HG02642 (cell line): ENCODE results near the gene KRT80.

Experiments used
- ATAC-seq: cut with Tn5 transposase; IDR thresholded peaks from one replicate; pipeline ENCODE4 v1.9.1; 2021; ENCODE audit warnings: mild to moderate bottlenecking; ENCODE audit not compliant: unreplicated experiment, poor library complexity

The KRT80 gene

DNA sequence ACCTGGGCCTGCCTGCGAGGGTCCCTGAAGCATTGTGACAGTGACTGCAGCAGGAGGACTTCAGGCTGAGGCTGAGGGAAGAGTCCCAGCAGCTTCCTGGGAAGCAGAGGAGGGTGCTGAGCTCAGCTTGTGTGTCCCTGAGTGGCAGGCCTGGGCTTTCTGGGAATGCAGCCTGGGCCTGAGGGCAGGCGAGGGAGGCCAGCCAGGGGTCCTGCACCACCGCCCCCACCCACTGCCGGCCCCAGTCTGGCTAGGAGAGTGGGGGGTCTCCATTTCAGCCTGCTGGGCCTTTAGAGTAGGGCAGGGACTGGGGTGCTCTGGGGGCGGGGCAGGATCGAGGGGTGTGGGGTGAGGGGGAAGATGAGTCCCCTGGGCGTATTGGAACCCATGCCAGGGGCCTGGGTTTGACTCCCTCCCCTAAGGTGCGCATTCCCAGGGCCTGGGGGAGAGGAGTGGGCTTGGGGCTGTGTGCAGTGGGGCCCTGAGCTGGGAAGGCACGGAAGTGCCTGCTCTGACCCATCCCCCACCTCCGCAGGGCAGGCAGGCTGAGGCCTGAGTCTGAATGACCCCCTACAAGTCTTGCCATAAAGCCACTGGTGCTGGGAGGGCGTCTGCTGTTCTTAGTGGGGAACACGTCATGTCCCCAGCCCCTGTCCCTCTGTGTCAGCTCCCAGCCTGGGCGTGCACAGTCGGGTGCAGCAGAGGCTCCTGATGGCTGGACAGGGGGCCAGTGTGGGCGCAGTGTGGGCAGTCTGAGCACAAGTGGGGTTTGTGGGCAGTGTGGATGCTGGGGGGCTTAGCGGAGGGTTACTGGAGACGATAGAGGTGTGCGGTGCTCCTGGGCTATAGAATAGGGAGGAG lies 46.4 kb downstream of the KRT80 start:
- ATAC-seq: no peak

DNA sequence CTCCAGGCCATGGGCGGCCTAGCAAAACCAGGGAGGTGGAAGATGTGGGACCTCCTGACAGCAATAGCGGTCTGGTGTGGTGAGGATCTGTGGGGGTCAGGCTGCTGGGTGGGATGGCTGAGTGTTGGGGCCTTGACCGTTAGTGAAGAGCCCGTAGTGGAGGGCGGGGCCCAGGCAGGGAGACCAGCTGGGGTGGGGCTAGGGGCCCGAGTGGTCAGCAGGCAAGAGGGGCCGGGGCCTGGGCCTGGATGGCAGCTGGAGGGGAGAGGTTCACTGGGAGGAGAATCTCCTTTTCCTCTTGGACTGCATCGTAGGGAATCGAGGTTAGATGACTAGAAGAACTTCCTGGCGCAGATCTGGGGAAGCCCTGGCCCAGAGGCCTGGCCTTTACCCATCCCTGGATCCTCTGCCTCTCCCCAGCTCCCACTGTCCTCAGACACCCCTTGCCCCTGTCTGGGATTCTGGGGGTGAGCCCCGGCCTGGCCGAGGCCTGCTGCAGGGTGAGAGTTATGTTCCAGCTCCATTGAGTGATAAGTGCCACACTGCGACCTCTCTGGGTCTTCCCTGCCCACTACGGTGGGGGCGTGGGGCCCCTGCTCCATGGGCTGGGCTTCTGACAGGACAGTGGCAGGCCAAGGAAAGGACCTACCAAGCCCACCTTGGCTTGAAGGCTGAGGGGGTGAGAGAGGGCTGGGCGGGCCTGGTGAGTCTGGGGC lies 47.1 kb downstream of the KRT80 start:
- ATAC-seq: no peak

DNA sequence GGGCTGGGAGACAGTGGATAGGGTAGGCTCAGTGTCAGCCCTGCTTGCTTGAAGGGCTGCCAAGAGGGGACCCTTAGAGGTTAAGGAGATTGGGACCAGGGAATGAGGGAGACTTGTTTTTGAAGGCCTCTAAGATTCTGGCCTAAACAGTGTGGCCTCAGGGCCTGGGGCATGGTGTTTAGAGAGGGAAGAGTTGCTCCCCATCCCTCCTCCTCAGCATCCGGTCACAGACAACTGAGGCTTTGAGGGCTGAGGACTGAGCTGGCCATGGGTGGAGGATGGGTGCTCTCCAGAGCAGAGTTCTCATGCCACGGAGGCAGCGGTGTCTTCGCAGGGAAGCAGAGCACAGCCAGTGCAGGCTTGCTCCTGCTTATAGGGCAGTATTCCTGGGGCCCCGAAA lies 49.4 kb downstream of the KRT80 start:
- ATAC-seq: no peak

DNA sequence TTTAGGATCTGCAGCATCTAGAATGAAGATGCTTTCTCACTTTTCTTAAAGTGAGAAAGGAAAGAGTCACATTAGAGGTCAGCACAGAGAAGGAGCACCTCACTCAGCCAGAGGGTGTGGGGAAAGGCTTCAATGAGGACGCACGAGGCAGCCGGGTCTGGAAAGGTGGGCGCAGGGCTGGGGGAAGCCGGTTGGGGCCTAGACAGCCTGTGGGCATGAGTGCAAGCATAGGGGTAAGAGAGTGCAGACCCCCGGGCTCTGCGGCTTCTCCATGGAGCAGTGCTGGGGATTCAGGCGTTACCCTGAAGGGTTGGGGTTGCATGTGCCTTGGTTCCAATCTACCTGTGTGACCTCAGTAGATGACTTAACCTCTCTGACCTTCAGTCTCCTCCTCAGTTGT lies 49.9 kb downstream of the KRT80 start:
- ATAC-seq: no peak

DNA sequence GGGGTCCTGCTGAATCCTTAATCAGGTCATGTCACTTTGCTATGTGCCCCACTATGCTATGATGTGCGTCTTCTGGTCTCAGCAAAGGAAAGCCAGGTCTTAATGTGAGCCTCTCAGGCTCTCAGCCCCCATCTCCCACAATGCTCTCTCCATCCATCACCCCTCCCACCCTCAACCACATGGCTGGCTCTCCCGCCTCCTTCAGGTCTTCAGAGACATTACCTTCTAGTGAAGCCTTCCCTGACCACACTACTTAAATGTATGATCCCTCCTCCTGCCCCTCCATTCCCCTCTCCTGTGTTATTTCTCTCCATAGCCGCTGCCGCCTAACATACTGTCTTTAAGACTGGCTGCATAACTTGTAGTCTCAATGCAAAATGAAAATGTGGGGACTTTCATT lies 50.5 kb downstream of the KRT80 start:
- ATAC-seq: no peak

DNA sequence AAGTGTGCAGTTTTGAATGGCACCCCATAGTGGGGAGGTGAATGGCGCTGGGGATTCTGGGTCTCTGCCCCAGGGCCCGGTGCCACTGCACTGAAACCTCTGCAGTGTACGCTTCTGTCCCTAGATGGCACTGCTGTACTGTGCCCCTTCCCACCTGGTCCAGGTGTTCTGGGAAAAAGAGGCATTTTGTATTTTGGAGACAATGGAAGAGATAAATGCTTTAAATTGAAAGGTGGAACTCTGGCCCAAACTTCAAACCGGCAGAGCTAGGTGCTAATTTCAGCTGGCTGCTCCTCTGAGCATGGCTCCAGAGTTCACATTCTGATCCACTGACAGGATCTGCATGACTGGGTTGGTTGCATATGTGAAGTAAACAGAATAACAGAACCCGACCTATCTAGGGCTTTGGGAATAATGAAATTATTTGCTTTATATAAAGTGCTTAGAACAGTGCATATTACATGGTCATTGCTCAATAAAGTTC lies 52.2 kb downstream of the KRT80 start:
- peak; percentile 62 for ATAC-seq

DNA sequence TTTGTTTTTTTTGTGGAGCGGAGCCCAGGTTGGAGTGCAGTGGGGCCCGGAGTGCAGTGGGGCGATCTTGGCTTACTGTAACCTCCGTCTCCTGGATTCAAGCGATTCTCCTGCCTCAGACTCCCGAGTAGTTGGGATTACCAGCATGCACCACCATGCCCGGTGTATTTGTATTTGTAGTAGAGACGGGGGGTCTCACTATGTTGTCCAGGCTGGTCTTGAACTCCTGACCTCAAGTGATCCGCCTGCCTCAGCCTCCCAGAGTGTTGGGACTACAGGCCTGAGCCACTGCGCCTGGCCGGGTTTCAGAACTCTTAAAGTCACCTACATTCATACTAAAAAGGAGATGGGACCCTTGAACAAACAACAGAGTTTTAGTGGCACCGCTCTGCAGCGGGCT lies 52.7 kb downstream of the KRT80 start:
- no peak for ATAC-seq

DNA sequence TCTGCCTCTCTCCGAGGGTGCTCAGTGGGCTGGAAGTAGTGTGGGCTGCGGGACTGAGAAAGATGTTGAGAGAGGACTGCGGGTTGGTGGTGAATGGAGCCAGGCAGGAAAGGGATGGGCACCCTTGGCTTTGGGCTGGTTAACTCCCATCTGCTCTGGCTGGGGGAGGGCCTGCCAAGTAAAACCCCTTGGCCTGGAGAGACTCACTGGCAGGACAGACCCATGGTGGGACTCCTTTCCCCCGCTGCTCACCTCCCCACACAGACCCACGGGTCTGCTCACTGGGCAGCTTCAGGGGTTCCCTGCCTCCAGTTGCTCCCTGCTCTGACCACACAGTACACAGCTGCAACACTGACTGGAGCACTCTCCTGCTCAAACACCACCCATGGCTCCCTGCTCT lies 54.1 kb downstream of the KRT80 start:
- no peak for ATAC-seq

DNA sequence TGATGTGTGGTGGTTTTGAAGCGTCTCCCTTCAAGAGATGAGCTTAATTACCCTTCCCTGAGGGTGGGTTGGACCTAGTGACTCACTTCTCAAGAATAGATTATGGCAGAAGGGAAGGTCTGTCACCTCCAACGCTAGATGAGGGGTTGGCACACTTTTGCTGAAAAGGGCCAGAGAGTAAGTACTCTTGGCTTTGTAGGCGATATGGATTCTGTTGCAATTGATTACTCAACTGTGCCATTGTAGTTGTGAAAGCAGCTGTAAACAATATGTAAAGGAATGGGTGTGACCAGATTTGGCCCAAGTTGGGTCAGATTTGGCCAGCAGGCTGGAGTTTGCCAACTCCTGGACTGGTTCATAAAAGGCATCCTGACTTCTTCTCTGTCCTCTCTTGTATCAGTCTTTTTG lies 59.1 kb downstream of the KRT80 start:
- no peak for ATAC-seq

DNA sequence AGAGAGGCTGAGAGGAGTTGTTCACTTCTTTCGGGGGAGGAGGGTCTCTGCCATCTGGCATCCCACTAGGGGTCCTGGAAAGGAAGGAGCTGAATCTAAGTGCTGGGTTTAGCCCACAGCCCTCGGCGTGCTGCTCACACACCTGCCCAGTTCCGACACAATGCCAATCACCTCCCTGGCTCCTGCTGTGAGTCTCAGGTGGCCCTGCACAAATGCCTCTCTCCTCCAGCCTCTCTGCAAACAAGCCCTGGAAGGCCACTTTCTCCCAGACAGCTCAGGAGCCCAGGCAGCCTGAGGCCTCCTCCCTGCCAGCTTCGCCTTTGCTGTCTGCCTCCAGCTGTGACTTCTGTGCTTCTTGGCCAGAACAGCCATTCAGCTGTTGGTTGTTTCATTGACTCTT lies 61.1 kb downstream of the KRT80 start:
- no peak for ATAC-seq

DNA sequence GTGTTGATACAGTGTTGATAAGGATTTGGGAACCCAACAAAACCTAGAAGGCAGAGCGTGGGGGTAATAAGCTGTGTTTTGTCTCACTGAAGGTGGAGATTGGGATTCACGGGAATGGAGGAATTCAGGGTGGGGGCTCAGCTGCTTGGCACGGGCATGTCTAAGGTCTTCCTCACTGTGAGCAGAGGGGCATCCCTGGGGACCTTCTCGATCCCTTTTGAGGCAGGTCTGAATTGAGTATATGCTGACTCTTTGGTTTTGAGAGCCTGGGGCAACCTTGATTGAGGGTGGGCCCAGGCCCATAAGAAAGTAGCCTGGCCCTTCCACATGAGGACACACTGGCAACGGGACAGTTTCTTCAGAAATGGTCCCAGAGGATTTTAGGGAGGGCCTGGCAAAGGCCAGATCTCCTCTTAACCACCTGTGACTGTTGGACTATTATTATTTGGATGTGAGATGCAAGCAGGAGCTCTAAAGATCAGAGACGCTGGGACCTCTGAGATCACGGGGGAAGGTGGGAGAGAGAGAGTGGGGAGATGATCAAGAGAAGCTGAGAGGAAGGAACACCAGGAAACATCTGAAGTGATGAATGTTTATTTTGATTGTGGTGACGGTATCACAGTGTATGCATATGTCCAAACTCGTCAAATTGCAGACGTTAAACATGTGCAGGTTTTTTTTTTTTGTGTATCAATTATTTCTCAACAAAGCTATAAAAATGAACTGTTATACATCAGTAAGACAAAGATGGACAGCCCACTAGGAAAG lies 63.9 kb downstream of the KRT80 start:
- no peak for ATAC-seq

DNA sequence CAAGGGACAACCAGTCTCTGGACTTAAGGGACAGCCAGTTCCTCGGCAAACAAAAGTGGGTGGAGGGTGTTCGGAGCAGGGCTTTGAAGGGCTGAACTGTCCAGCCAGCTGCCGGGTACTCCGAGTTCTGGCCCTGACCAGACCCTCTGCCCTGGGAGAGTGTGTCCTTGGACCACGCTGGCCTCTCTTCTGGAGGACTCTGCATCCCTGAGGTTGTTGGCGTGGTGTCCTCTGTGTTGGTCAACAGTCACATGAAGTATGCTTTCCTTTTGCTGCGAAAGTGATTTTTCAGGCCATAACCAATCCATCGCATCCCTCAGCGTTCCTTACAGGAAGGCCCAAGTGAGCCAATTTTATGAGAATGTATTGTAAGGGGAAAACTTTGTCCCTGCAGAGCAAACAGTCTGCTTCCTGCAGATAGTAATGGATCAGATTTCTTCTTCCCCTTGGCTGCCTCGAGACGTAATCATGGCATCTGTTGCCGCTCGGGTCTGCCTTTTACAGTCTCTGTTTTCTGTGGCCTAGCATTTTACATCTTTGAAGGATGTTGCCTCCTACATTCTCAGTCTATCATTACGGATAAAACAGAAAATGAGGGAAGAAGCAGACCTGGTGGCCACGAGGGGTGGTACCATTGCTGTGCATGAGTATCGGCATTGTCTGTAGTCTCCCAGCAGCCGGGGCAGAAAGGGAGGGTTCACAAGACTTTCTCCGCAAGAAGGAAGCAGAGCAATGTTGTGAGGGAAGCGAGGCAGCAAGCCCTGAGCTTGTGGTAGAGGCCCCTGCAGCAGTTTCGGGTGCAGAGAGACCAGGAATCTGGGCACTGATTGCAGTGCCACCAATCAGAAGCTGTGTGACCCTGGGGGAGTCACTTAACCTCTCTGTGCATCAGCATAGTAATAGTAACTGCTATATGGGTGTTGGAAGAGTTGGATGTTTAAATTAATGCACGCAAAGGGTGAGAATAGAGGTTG lies 64.9 kb downstream of the KRT80 start:
- ATAC-seq: no peak

DNA sequence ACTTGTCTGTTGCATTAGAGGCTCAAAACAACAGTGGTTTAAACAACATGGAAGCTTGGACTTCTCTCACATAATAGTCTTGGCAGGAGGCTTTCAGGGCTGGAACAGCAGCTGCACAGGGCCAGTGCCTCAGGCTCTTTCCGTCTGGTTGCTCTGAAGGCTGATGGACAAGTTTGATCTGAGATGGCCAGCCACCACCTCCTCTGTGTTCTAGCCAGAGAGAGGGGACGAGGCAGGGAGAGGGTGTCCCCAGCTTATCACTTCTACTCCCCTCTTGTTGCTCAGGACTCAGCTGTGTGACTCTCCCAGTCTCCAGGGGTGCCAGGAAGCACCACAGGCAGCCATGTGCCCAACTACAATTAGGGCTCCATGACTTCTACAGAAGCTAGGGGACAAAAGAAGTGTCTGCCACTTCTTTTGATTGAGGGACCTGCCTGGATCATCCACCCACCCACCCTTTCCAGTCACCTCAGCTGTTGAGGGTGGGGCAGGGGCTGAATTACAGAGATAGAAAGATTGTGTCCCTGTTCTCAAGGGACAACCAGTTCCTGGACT lies 65.7 kb downstream of the KRT80 start:
- ATAC-seq: no peak

DNA sequence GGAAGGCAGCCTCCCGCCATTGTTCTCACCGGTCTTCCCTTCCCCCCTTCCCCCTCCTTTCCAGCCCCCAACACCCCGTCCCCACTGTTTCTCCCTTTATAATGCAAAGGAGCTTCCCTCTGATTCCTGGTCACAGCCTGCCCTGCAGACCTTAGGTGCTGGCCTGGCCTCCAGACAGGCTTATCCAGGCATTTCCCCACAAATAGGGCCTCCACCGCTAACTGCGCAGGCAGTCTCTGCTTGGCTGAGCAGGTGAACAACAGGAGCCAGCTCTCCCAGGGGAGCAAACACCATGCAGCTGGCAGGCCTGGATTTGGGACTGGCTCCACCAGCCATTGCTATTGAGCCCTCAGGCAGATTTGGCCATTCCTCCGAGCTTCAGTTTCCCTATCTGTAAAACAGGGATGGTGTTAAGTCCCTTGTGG lies 66.3 kb downstream of the KRT80 start:
- ATAC-seq: no peak

DNA sequence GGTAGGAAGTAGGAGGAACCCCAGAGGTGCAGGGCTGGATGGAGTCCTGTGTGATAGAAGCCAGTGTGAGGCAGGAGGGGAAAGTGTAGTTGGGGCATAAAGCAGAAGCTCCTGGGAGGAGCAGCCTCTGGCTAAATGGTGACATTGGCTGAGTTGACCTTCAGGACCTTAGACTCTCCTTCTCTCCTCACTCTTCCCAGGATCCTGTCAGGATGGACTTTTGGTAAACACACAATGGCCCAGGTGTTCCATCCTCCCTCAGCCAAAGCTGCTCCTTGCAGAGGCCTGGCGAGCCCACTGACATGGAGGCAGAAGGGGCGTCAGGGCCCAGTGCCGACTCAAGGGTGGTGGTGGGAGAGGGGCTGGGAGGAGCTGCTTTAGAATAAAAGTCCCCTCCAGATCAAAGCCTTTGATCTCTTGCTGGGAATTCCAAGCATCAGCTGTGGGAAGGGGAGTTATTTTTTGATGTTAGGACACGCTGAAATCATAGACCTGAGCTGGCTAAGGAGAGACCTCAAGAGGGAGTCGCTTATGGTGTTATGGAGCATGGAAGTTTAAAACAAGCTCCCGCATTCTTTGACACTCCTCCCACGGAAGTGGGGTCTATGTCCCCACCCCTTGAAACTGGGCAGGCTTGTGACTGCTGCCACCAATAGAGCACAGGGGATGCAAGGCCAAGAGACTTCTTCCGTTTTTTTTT lies 68.2 kb downstream of the KRT80 start:
- ATAC-seq: no peak

DNA sequence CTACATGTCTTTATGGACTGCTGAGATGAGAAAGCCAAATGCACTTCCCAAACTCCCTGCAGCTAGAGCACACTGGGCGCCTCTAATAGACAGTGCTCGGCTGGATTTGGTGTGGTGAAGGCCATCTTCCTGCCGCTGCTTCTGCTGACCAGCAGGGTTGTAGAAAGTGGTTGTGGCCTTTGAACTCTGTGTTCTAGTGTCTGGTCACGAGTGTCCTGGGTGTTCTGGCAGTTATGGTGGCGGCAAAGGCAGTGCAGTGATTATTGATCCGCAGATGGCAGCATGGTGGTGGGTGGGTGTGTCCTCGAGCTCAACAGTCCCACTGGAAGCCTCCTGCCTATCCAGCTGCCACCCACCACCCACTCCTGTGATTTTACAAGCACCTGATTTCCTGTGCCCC lies 68.9 kb downstream of the KRT80 start:
- no peak for ATAC-seq

DNA sequence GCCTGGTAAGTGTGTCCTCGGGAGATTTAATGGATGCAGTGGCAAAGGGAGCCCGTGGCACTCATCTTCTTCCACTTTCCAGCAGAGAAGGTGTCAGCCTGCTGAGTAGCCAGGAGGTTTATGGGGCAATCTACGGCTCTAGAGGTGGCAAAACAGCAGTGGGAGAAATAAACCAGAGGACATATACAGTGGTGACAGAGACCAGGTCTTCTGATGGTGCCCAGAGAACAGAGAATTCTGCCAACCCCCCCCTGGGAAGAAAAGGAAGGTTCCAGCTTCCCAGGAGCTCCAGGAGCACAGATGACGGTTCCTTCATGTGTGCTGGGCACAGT lies 69.3 kb downstream of the KRT80 start:
- ATAC-seq: no peak

DNA sequence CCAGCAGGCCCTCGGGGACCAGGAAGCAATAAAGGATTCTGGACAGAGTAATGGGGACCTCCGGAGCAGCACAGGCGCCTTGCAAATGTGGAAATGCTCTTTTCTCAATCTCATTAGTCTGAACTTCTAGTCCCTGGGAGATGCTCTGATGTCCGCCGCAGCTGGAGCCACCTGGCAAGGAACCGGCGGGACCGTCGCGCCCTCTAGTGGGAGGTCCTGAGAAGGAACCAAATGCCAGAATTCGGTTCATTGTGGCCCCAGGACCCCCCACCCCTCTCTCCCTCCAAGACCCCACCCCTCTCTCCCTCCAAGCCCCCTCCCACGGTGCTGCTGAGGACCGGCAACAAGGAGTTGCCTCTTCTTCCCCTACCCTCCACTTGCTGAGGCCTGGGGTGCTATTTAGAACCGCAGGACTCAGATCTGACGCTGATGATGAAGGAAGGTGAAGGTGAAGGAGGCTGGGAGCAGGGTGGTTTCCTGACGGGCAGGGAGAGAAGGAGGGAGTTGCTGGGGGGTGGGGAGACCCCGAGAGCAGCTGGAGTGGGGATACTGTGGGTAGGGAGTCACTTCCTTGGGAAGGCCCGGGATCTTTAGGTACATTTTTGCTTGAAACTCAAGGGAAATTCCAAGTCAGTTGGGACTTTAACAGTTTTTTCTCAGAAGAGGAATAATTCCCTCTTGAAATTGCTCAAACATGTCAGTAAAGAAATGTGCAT lies 69.8 kb downstream of the KRT80 start:
- ATAC-seq: no peak
